H1 (cell line): ENCODE results near the gene SLC10A6. TPM values are rescaled to one million over a fixed set of nuclear protein-coding genes. Genes with fewer than 3 reads are reported as not detected.

Source experiments
- CTCF ChIA-PET: fragments of 300-600 bp; sonication (Branson Sonifier 250); formaldehyde crosslinking; loops from one replicate; lab custom pipeline; 2021; ENCODE audit not compliant: partially characterized antibody; lab: Charles Lee
- POLR2A ChIA-PET: fragments of 300-600 bp; sonication (Branson Sonifier 250); formaldehyde crosslinking; loops from one replicate; lab custom pipeline; 2021; ENCODE audit warnings: inconsistent platforms; ENCODE audit not compliant: partially characterized antibody; lab: Charles Lee
- DNase-seq, 2 experiments: peaks; one replicate each; pipeline versions ENCODE4 v3.0.0 to v3.0.0-alpha.2; 2010 to 2022; ENCODE audit warnings: low spot score in 2 of 2, low read depth in 1 of 2, mixed read lengths in 1 of 2
- FAIRE-seq: peaks from 2 replicates; lab custom pipeline; 2011; peaks lifted over from hg19 to GRCh38; lab: Jason Lieb, UNC
- H2AFZ ChIP-seq: 2 replicates; pipeline ENCODE4 v1.8.1; 2012; ENCODE audit warnings: low read length, inconsistent platforms
- H2AK5ac ChIP-seq: 2 replicates; pipeline ENCODE4 v1.6.1; 2013; ENCODE audit warnings: low read depth, low read length
- H2BK120ac ChIP-seq: replicated peaks from 2 replicates; pipeline ENCODE3; 2013; ENCODE audit warnings: low read depth, low read length, inconsistent platforms
- H2BK12ac ChIP-seq: 2 replicates; pipeline ENCODE4 v1.6.1; 2013; ENCODE audit warnings: low read depth, low read length
- H2BK15ac ChIP-seq: 2 replicates; pipeline ENCODE4 v1.6.1; 2013; ENCODE audit warnings: low read length
- H2BK20ac ChIP-seq: 2 replicates; pipeline ENCODE4 v1.6.1; 2013; ENCODE audit warnings: low read length
- H2BK5ac ChIP-seq: 2 replicates; pipeline ENCODE4 v1.6.1; 2013; ENCODE audit warnings: low read depth, low read length
- H3K14ac ChIP-seq: 2 replicates; pipeline ENCODE4 v1.6.1; 2013; ENCODE audit warnings: inconsistent platforms; ENCODE audit not compliant: insufficient read length
- H3K18ac ChIP-seq: 2 replicates; pipeline ENCODE4 v1.6.1; 2013; ENCODE audit warnings: low read length; ENCODE audit errors: extremely low read depth
- H3K23ac ChIP-seq: 2 replicates; pipeline ENCODE4 v1.6.1; 2013; ENCODE audit warnings: inconsistent platforms; ENCODE audit not compliant: insufficient read length
- H3K23me2 ChIP-seq: 2 replicates; pipeline ENCODE4 v1.6.1; 2013; ENCODE audit warnings: low read depth, low read length
- H3K27ac ChIP-seq: 2 replicates; pipeline ENCODE4 v1.6.1; 2011; ENCODE audit warnings: low read depth, low read length, inconsistent platforms
- H3K27me3 ChIP-seq, 4 experiments: replicated peaks in 1 of 4; 1 replicate in 1 of 4; 2 replicates in 3 of 4; pipeline versions ENCODE4 v1.6.1 to v1.8.1; 2011 to 2013; ENCODE audit warnings: low read length in 3 of 4, mild to moderate bottlenecking in 3 of 4, inconsistent platforms in 2 of 4, mixed read lengths in 2 of 4, moderate library complexity in 1 of 4; ENCODE audit not compliant: control insufficient read depth in 3 of 4, insufficient read depth in 3 of 4; ENCODE audit errors: extremely low read depth in 1 of 4
- H3K36me3 ChIP-seq, 4 experiments: 2 replicates each; pipeline versions ENCODE4 v1.6.1 to v1.8.1; 2011 to 2013; ENCODE audit warnings: mild to moderate bottlenecking in 4 of 4, low read length in 3 of 4, moderate library complexity in 2 of 4, control low read depth in 1 of 4, inconsistent platforms in 1 of 4; ENCODE audit not compliant: insufficient read depth in 4 of 4, control insufficient read depth in 2 of 4
- H3K4ac ChIP-seq: replicated peaks from 2 replicates; pipeline ENCODE3; 2013; ENCODE audit warnings: low read length, low read depth, mixed read lengths, inconsistent platforms; ENCODE audit not compliant: insufficient read length
- H3K4me1 ChIP-seq, 4 experiments: replicated peaks in 1 of 4; 1 replicate in 1 of 4; 2 replicates in 3 of 4; pipeline versions ENCODE4 v1.6.1 to v1.8.1; 2011 to 2013; ENCODE audit warnings: low read length in 3 of 4, inconsistent platforms in 2 of 4, mixed read lengths in 1 of 4; ENCODE audit not compliant: insufficient read depth in 4 of 4, control insufficient read depth in 3 of 4
- H3K4me2 ChIP-seq, 2 experiments: 2 replicates each; pipeline versions ENCODE4 v1.6.1 to v1.8.1; 2011 to 2013; ENCODE audit warnings: low read depth in 2 of 2, low read length in 2 of 2, control low read depth in 1 of 2, inconsistent platforms in 1 of 2, mild to moderate bottlenecking in 1 of 2; ENCODE audit not compliant: insufficient read depth in 1 of 2
- H3K4me3 ChIP-seq, 4 experiments: fragments of 200-600, 300-600 bp in 1 of 4; sonication (generic), shearing (Covaris generic), sonication (Bioruptor Twin) in 1 of 4; 2 replicates each; pipeline versions ENCODE4 v1.5.1 to v1.8.1; 2011 to 2016; ENCODE audit warnings: low read length in 4 of 4, low read depth in 3 of 4, control low read depth in 2 of 4, inconsistent platforms in 2 of 4, mild to moderate bottlenecking in 2 of 4, mixed read lengths in 1 of 4, moderate library complexity in 1 of 4; ENCODE audit not compliant: insufficient read depth in 2 of 4; ENCODE audit errors: extremely low read depth in 1 of 4
- H3K56ac ChIP-seq: replicated peaks from 2 replicates; pipeline ENCODE3; 2013; ENCODE audit warnings: low read depth, mild to moderate bottlenecking, mixed read lengths, low read length, inconsistent platforms; ENCODE audit not compliant: insufficient read length
- H3K79me1 ChIP-seq: 2 replicates; pipeline ENCODE4 v1.6.1; 2013; ENCODE audit warnings: low read depth, low read length, control low read depth
- H3K79me2 ChIP-seq, 2 experiments: 2 replicates each; pipeline versions ENCODE4 v1.6.1 to v1.8.1; 2012 to 2013; ENCODE audit warnings: low read length in 2 of 2, mild to moderate bottlenecking in 2 of 2, inconsistent platforms in 1 of 2; ENCODE audit not compliant: insufficient read depth in 2 of 2, control insufficient read depth in 1 of 2
- H3K9ac ChIP-seq, 4 experiments: replicated peaks in 1 of 4; 1 replicate in 1 of 4; 2 replicates in 3 of 4; pipeline versions ENCODE4 v1.6.1 to v1.8.1; 2011 to 2013; ENCODE audit warnings: low read depth in 3 of 4, low read length in 3 of 4, control low read depth in 2 of 4, mild to moderate bottlenecking in 2 of 4, moderate library complexity in 2 of 4, inconsistent platforms in 1 of 4; ENCODE audit errors: extremely low read depth in 1 of 4
- H3K9me3 ChIP-seq, 2 experiments: 2 replicates each; pipeline versions ENCODE4 v1.6.1 to v1.8.1; 2012 to 2013; ENCODE audit warnings: mild to moderate bottlenecking in 2 of 2, moderate library complexity in 2 of 2, control low read depth in 1 of 2, inconsistent platforms in 1 of 2, low read depth in 1 of 2, low read length in 1 of 2, mixed read lengths in 1 of 2; ENCODE audit not compliant: insufficient read depth in 2 of 2
- H4K20me1 ChIP-seq, 2 experiments: replicated peaks in 1 of 2; 2 replicates each; pipeline versions ENCODE3 to v1.8.1; 2011 to 2013; ENCODE audit warnings: inconsistent platforms in 2 of 2, low read length in 2 of 2, mild to moderate bottlenecking in 1 of 2; ENCODE audit not compliant: insufficient read depth in 2 of 2, control insufficient read depth in 1 of 2
- H4K5ac ChIP-seq: 2 replicates; pipeline ENCODE4 v1.6.1; 2013; ENCODE audit warnings: low read length, low read depth, mixed read lengths, inconsistent platforms; ENCODE audit not compliant: insufficient read length
- H4K8ac ChIP-seq: 2 replicates; pipeline ENCODE4 v1.8.0; 2013; ENCODE audit warnings: mild to moderate bottlenecking, moderate library complexity, low read length, inconsistent platforms; ENCODE audit not compliant: insufficient read depth; ENCODE audit errors: extremely low read depth
- H4K91ac ChIP-seq: replicated peaks from 2 replicates; pipeline ENCODE3; 2013; ENCODE audit warnings: low read length, mixed read lengths, inconsistent platforms; ENCODE audit not compliant: insufficient read length
- WGBS, 2 experiments: shearing (Covaris generic) in 1 of 2; methylation state at CpG; one replicate each; pipeline versions ENCODE4 v1.1.6 to v1.1.7; 2013 to 2015; ENCODE audit warnings: low lambda C conversion rate in 2 of 2, mixed read lengths in 2 of 2, inconsistent platforms in 1 of 2, low coverage in 1 of 2, missing lambda C conversion rate in 1 of 2; ENCODE audit not compliant: insufficient replicate concordance in 2 of 2, insufficient coverage in 1 of 2, insufficient read length in 1 of 2; ENCODE audit errors: extremely low coverage in 1 of 2, missing lambda C conversion rate in 1 of 2; 5-methylcytosine and 5-hydroxymethylcytosine counted together
- polyA plus RNA-seq, 7 experiments: library from polyadenylated mRNA; depleted of rRNA in 3 of 7; stranded (reverse) in 5 of 7; unstranded in 2 of 7; fragments of >200 nt in 5 of 7; fragments of 200-250 nt in 2 of 7; gene quantifications; 1 replicate in 5 of 7; 2 replicates in 1 of 7; 4 replicates in 1 of 7; pipeline versions ENCODE4 v1.2.1 to v1.2.3, GENCODE V29; 2011 to 2013; ENCODE audit warnings: missing spikeins in 2 of 7, mixed read lengths in 2 of 7
- total RNA-seq: library from RNA; stranded (reverse); fragmentation: NEBNext Ultra II Directional; extraction: Animal tissue kit (Norgen Biotek cat#: 25700); gene quantifications from 2 replicates; pipeline ENCODE4 v1.2.1, GENCODE V29; 2021

SLC10A6 gene
- total and polyA plus RNA-seq, 2 of the 8 experiments (the other 6 are each of a cell fraction or from before 2014, with no cell fraction given), result not detected

DNA sequence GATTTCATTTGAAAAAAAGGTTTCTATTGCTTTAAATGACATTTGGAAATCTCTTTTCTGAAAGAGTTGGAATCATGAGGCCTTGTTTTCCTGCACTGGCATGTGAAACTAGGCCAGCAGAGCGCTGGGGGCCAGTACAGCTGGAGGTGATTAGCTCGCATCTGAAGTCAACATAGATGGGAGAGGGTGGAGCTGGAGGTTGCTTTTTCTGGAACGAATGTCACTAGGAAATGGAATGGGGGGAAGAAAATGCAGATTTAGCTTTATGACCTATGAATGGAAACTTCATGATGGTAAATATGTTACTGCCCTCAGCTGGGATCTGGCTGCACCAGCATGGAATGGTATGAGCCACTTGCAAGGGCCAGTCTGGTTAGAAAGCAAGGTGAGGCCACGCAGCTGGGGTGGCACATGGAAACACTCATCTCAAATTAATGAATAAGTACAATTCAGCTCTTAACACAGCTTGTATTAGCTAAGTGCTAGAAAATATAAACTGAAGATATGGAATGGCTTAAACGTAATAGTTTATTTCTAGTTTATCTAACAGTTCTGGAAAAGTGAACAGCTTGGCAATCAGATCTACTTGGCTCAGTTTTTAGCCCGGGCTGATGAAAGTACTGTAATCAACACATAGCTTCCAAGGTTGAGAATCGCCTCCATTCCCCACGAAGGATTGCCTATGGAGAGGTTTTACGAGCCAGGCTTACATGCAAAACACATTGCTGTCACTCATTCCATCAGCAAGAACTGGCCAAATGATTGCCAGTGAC lies 32.5 kb downstream of the SLC10A6 start:
- Histone ChIP-seq H2BK15ac (no peak overlapping the region), H3K27ac (no peak overlapping the region), H3K14ac (no peak overlapping the region), H2BK5ac (no peak overlapping the region), H3K23ac (no peak overlapping the region), H3K23me2 (no peaks in the 10 kb centered on the region), H3K56ac (no peak overlapping the region), H3K79me2 (no peaks in the 10 kb centered on the region), H3K9ac (no peak overlapping the region), H2BK12ac (no peak overlapping the region), H3K4me1 (peaks cover 0 to 3% (median 0%) of the 10 kb centered on the region in 4 experiments; a peak in 1 of 7 replicates), H3K4me2 (no peak overlapping the region), H4K91ac (no peak overlapping the region), H3K9me3 (no peaks in the 10 kb centered on the region), H2BK20ac (no peak overlapping the region), H4K20me1 (no peaks in the 10 kb centered on the region), H3K4ac (no peak overlapping the region), H3K4me3 (no peak overlapping the region), H4K8ac (no peak overlapping the region), H3K79me1 (no peaks in the 10 kb centered on the region), H2AFZ (no peak overlapping the region), H4K5ac (no peak overlapping the region), H2BK120ac (no peak overlapping the region), H3K27me3 (no peaks in the 10 kb centered on the region), H3K18ac (no peak overlapping the region), H3K36me3 (peaks cover 0 to 32% (median 11%) of the 10 kb centered on the region in 4 experiments; a peak in 6 of 8 replicates), H2AK5ac (no peak overlapping the region)
- POLR2A ChIA-PET, result interaction anchor here (1.6 kb wide), 1 partner anchor 15 kb away, joined by 4 read pairs; no protein-coding TSS in a partner anchor
- WGBS, 2 experiments, result 87% methylated on average over 9 of the region's 9 CpGs; no CpG with 5 or more reads in 1 of the 2 experiments
- no peak for DNase-seq
- FAIRE-seq, result no peak
- CTCF ChIA-PET, result interaction anchor here (0.8 to 4.9 kb wide), 5 partner anchors 10 to 322 kb away, joined by 3 to 20 read pairs (median 4); no protein-coding TSS in a partner anchor
